HG02870 (cell line): ENCODE data around the gene LYSET.
"Not testable (repeated sequence)": the region's sequence is repeated elsewhere in the genome, so short reads cannot be mapped to it uniquely, and the experiment has no call there.

ENCODE experiments used
- ATAC-seq: cut with Tn5 transposase; IDR thresholded peaks from one replicate; pipeline ENCODE4 v1.9.1; 2021; ENCODE audit warnings: mild to moderate bottlenecking, moderate library complexity; ENCODE audit not compliant: unreplicated experiment

Gene LYSET

DNA sequence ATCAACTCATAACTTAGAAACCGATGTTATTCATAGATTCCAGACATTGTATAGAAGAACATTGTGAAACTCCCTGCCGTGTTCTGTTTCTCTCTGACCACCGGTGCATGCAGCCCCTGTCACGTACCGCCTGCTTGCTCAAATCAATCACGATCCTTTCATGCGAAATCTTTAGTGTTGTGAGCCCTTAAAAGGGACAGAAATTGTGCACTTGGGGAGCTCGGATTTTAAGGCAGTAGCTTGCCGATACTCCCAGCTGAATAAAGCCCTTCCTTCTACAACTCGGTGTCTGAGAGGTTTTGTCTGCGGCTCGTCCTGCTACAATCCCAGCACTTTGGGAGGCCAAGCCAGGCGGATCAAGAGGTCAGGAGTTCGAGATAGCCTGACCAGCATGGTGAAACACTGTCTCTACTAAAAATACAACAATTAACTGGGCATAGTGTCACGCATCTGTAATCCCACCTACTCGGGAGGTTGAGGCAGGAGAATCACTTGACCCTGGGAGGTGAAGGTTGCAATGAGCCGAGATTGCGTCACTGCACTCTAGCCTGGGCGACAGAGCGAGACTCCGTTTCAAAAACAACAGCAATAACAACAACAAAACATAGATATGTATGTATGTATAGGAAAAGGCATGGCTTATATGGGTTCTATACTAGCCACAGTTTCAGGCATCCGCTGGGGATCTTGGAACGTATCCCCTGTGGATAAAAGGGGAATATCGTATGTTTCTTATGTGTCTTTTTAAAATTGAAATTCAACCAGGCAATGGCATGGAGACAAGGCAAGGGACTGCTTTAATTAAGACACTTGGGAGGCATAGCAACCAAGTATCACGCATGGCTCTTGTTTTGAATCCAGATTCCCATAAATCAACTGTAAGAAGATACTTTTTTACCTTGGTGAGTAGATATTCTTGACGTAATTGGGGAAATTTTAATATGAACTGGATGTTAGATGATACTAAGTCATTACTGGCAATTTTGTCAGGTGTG, 19.5 kb upstream of the LYSET start:
- ATAC-seq, result not testable (repeated sequence)

DNA sequence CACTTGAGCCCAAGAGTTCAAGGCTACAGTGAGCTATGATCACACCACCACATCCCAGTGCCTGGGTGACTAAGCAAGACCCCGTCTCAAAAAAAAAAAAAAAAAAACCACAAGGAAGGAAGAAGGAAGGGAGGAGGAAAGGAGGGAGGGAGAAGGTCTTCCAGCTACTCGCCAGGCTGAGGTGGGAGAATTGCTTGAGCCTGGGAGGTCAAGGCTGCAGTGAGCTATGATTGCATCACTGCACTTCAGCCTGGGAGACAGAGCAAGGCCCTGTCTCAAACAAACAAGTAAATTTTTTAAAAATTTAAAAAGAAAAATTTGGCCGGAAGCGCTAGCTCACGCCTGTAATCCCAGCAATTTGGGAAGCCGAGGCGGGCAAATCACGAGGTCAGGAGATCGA, 16.5 kb upstream of the LYSET start:
- not testable (repeated sequence) for ATAC-seq

DNA sequence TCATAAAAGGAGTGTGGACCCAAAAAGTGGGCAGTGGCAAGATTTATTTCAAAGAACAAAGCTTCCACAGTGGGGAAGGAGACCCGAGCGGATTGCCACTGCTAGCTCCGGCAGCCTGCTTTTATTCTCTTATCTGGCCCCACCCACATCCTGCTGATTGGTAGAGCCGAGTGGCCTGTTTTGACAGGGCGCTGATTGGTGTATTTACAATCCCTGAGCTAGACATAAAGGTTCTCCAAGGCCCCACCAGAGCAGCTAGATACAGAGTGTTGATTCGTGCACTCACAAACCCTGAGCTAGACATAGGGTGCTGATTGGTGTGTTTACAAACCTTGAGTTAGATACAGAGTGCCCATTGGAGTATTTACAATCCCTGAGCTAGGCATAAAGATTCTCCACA, 15.5 kb upstream of the LYSET start:
- ATAC-seq, result not testable (repeated sequence)

DNA sequence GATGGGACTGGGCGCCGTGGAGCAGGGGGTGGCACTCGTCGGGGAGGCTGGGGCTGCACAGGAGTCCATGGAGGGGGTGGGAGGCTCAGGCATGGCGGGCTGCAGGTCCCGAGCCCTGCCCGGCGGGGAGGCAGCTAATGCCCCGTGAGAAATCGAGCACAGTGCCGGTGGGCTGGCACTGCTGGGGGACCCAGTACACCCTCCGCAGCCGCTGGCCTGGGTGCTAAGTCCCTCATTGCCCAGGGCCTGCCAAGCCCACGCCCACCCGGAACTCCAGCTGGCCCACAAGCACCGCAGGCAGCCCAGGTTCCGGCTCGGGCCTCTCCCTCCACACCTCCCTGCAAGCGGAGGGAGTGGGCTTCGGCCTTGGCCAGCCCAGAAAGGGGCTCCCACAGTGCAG, 15.0 kb upstream of the LYSET start:
- ATAC-seq, result not testable (repeated sequence)

DNA sequence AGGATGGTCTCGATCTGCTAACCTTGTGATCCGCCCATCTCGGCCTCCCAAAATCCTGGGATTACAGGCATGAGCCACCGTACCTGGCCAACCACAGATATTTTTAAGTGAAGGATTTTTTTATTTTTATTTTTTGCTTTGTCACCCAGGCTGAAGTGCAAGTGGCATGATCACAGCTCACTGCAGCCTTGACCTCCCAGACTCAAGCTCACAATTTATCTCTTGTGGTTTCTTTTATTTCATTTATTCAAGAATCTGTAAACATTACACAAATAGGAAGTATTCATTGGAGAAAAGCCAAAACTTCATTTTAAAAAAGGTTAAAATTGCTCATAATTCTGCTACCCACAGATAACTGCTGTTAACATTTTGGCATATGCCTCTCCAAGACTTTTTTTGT, 13.7 kb upstream of the LYSET start:
- ATAC-seq, result no peak

DNA sequence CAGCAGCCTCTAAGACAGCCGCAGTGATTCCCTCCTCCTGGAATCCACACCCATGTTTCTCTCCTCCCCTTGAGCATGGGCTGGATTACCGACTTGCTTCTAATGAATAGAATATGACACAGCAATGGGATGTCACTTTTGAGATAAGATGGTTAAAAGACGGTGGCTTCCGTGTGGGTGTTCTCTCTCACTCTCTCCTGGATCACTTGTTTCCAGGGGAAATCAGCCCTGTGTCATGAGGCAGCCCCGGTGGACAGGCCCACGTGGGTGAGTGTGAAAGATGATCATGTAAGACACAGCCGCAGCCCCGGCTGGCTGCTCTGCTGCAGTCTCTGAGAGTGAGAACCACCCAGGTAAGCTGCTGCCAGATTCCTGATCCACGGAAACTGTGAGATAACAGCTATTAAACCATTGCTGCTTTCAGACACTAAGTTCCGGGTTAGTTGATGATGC, 11.1 kb upstream of the LYSET start:
- ATAC-seq, result no peak

DNA sequence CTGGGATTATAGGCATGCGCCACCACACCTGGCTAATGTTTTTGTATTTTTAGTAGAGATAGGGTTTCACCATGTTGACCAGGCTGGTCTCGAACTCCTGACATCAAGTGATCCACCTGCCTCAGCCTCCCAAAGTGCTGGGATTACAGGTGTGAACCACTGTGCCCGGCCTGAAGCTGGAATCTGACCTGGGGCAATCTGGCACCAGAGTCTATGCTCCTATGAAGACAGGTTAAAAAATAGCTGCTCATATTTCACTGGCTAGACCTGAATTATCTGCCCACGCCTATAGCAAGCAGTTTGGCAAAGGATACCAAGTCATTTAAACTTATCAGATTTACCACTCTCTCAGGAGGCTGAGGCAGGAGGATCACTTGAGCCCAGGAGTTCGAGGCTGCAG, 10.4 kb upstream of the LYSET start:
- ATAC-seq, result not testable (repeated sequence)

DNA sequence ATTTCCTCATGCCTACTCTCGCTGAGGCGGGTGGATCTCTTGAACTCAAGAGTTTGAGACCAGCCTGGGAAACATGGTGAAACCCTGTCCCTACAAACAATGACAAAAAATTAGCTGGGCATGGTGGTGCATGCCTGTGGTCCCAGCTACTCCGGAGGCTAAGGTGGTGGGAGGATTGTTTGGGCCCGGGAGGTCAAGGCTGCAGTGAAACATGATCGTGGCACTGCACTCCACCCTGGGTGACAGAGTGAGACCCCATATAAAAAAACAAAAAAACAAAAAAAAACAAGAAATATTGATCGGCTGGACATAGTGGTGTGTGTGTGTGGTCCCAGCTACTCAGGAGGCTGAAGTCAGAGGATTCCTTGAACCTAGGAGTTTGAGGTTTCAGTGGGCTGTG, 9.6 kb upstream of the LYSET start:
- ATAC-seq, result no peak

DNA sequence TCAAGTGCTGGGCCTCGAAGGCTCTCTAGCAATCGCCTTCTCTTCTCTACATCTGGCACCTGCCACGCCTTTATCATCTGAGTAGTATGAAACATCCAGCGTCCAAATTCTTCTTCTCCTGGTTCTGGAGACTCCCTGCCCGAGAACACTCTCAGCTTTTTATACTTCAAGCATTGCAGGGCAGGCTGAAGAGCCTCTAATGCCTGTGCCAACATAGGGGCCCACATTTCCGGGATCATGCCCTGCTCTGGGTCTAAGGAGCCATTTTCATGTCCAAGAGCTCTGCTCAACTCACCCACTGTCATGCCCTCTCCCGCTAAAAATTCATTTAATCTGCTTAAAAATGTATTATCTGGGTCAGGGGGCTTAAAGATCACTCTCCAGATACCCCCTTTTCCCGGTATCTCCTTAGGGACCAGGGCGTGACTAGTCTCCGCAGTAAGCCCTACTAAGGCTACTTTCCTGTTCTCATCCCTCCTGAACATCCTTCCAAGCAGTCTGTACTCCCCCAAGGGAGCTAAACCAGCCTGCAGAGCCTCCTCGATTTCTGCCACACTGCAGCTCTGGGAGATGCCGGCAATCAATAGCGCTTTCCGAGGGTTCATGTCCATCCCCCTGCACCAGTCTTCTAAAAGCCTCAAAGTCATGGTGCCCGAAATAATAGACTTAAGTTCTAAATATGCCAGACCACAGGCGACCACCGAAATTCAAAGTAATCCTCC, 1.4 kb upstream of the LYSET start:
- no peak for ATAC-seq

DNA sequence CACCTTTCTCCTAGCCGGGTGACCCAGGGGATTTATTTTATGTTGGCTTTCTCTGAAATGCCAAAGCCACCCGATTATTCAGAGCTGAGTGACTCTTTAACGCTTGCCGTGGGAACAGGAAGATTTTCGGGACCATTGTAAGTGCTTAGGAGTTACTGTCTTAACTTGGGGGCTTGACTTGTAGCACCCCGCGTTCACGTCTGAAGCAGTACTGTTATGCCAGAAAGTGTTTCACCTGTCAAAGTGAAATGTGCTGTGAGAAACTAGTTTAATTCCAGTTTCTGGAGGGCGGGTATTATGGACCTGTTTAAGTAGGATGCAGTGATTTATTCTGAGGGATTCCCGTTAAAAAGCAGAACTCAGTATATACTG, 218 bp downstream of the LYSET start:
- ATAC-seq, result peak; percentile 1

DNA sequence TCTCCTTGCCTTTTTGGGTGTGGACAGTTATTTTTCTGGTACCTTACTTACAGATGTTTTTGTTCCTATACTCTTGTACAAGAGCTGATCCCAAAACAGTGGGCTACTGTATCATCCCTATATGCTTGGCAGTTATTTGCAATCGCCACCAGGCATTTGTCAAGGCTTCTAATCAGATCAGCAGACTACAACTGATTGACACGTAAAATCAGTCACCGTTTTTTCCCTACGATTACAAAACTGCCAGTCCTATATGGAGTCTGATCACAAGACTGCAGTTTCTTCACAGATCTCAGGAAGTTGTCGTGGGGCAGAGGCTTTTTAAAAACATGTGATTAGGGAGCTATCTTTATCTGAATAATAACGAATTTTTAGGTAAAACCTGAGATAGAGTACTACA, 1.3 kb downstream of the LYSET start:
- no peak for ATAC-seq

DNA sequence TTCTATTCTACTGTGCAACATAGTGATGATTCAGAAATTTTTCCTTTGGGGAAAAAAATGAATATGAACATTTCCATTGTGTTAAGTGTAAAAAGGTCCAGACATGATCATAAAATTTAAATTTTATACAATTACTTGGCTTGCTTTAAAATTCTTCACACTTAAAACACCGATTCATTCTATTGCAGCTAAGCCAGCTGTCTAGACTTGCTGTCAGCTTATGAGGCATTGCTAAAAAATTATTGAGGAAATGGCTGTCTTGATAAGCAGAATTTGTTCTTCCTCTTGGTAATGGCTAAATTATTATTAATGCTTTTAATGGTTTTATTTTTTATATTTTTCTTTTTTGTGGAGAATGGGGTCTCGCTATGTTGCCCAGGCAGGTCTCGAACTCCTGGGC, 1.8 kb downstream of the LYSET start:
- no peak for ATAC-seq

DNA sequence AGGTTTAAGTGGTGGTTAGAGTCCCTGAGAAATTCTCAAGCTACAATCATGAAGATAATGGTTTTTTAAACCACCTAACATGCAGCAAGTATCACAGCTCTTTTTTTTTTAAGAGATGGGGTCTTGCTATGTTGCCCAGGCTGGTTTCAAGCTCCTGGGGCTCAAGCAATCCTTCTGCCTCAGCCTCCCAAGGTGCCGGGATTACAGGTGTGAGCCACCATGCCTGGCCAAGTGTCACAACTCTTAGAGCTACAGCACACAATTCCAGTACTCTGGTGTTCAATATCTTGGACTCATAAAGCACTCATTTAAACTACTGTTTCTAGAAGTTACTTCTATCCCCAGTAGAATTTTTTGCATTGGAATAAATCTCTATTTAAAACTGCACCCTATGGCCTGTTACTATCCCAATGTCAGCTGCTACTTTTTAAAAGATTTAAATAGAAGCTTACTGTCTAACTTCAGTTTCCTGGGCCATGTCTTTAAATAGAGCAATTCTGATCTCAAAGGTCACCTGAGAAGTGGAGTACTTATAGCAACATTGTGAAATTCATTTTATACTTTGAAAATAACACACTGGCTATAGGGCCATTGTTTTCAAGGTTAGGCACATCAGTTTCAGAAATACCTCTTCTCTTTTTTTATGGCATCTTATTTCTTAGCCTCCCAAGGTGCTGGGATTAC, 10.3 kb downstream of the LYSET start:
- no peak for ATAC-seq

DNA sequence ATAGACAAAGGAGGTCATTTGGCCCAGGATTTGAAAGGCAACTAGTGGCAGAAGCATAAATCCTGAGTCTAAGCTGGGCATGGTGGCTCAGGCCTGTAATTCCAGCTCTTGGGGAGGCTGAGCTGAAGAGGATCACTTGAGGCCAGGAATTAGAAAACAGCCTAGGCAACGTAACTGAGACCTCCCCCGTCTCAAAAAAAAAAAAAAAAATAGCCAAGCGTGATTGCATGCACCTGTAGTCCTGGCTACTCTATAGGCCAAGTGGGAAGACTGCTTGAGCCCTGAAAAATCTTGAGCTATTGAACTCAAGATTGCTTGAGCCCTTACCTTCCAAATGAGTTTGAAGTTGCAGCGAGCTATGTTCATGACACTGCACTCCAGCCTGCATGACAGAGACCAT, 13.9 kb downstream of the LYSET start:
- no peak for ATAC-seq

DNA sequence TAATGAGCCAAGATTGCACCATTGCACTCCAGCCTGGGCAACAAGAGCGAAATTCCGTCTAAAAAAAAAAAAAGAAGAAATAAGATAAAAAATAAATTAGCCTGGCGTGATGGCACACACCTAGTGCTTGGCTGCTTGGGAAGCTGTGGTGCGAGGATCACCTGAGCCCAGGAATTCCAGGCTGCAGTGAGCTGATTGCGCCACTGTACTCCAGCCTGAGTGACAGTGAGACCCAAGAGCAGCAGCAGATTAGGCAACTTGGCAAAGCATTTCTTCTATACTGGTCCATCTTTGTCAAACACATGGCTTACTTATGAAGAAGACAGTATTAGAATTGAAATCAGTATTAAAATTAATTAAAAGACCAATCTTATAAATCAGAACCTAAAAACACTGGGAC, 15.4 kb downstream of the LYSET start:
- no peak for ATAC-seq

DNA sequence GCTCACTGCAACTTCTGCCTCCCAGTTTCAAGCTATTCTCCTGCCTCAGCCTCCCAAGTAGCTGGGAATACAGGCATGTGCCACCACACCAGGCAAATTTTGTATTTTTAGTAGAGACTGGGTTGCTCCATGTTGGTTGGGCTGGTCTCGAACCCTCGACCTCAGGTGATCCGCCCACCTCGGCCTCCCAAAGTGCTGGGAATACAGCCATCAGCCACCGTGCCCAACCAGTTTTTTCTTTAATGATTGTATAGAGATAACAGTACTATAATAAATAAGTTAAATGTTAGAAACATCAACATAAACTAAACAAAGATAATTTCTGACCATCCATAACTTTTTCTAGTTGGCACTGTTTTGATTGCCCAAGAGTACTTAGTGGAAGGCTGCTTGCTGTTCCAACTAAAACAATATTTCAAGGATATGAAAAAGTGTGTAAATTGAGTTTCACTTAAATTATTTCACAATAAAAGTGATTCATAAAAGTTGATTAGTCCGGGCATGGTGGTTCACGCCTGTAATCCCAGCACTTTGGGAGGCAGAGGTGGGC, 16.1 kb downstream of the LYSET start:
- ATAC-seq, result no peak

DNA sequence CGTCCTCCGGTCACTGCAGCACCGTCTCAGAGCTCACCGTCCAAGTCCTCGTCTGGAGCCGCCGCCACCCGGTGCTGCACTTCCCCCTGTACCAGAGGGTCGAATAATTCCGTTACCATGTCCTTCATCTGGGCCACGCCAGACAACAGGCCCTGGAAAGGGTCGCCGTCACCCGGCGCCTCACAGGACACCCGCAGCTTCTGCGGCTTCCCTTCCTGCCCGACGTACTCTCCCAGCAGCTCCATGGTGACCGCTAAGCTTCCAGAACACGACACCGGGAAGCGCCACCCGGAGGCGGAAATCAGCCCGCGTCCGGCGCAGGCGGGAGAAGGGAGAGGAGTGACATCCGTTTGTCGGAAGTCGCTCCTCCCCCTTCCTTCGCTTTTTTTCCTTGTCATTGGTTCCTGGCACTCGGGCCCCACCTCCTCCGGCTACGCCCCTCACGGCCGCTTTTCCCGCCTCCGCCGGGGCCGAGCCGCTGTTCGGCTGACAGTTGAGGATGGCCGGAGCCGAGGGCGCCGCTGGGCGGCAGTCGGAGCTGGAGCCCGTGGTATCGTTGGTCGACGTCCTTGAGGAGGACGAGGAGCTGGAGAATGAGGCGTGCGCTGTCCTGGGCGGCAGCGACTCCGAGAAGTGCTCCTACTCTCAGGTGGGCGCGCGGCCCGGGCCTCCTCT, 21.8 kb downstream of the LYSET start, which contains the start of the genes GON7 and UBR7:
Gene GON7, minus strand, starts transcription at position 273 of the 675 bp plus-strand sequence. Its CDS starts 28 bp downstream, at position 245.
Gene UBR7, plus strand, starts transcription at position 464 of the 675 bp plus-strand sequence. Its CDS starts 36 bp downstream, at position 500.
- ATAC-seq, result peak; percentile 79

DNA sequence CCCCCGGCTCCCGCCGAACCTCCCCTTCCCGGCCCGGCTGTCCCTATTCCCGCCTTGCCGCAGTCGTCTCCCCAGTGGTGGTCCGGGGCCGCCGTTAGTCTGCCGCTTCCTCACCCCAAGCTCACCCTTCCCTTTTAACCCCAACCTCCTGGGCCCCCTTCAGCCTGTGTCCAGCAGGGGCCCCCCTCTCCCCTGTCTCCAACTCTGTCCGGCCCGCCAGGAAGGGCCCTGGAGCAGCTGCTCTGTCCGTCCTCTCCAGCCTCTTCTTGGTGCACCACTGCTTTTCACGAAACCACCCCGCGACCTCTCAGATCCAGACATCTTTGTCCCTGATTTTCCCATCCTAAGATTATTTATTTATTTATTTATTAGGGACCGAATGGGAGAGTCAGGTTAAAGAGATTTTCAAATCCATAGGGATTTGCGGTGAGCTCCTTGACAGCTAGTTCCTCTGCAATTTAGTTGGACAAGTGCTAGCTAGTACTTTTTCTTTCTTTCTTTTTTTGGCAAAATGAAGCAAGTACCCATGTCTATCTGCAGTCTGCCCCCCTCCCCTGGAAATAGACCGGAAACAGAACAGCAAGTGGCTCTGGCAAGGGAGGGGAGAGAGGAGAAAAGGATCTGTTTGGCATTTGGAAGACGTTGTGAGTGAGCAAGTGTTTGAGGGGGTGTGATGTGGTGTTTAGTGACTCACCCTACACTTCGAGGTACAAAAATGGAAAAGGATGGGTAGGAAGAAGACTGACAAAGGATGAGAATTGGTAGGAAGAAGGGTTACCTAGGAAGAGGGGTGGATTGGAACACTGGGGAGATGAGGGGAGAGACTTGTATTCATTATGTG, 22.6 kb downstream of the LYSET start:
- peak; percentile 36 for ATAC-seq

DNA sequence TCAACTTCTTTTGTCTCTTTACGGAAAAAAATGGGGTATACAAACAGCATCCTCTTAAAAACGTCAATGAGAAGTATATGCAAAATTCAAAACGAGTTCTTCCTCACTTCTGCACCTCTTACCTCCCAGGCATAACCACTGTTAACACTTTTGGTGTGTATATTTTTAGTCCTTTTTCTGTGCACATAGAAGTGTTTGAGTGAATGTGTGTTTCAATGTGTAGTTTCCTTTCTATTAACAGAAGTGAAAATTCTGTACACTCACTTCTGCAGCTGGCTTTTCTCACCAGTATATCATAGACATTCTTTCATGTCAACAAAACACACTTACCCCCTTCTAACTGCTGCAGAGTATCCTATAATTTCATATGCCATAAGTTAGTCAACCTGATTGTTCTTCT, 27.3 kb downstream of the LYSET start:
- ATAC-seq, result peak; percentile 78
